HG03139 (cell line): Measurements from ENCODE around the gene CHCHD4.
A peak's percentile ranks its signal among the peaks of the same experiment; 100 is the strongest.

ENCODE experiments used
- ATAC-seq: cut with Tn5 transposase; IDR thresholded peaks from one replicate; pipeline ENCODE4 v1.9.1; 2021; ENCODE audit not compliant: unreplicated experiment

CHCHD4 gene

DNA sequence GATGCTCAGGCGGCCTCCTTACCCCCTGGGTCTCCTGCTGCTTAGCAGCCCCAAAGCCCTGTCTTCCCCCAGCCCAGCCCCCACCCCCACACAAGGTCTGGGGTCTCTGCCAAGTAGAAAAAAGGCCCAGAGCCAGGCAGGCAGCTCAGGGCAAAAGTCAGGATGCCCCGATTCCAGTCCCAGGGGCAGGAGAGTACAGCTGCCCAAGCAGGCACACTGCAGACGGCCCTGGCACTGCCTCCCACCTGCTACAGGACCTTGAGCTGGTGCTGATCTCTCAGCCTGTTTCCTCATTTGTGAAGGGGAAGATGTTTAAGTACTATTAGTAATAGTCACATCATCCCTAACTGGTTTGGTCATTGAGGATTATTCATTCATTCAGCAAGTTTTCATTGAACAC, 12.8 kb upstream of the CHCHD4 start:
- no peak for ATAC-seq

DNA sequence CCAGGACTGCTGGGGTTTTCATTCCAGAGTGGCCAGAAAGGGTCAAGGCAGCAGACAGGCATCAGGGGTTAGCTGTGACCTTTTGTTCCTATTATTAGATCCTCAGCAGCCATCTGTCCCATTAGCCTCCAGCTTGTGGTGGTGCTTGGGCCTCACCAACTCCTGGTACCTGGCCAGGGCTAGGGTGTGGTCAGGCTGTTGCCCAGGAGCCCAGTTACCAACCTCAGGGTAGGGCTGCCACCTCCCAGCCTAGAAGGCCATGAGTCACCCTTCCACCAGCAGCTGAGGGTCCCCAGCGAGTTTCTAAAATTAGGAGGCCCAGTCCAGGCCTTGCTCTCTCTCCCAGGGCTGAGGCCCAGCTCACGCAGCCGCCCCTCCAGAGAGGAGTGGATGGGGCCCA, 12.3 kb upstream of the CHCHD4 start:
- no peak for ATAC-seq

DNA sequence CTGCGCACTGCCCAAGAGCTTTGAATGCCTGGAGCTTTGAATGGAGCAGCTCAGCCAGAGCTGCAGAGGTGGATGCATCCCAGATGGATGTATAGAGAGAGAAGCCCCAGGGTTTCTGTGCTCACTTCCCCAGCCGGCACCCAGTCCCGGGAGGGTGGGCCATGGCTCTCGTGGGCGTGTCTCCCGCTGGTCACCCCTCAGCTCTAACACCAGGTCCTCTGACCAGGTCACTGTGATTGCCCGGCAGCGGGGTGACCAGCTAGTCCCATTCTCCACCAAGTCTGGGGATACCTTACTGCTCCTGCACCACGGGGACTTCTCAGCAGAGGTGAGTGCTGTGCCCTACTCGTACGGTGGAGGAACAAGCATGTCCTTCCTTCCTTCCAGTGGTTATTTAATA, 10.9 kb upstream of the CHCHD4 start:
- ATAC-seq = no peak

DNA sequence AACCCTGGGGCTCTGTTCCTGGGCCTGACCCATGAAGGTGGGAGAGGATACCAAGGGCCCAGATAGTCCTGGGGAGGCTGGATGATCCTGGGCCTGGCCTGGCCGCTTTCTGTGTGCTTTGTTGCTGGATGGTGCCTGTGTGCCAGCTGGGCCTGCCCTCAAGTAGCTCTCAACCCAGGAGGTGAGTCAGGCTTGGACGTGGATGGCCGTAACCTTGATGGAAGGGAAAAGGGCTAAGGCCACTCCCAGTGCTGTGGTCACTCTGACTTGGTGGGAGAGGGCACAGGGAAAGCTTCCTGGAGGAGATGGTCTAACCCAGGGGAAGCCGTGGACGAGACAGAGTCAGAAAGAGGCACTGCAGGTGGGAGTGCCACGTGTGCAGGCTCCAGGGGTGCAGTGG, 9.6 kb upstream of the CHCHD4 start:
- ATAC-seq = no peak

DNA sequence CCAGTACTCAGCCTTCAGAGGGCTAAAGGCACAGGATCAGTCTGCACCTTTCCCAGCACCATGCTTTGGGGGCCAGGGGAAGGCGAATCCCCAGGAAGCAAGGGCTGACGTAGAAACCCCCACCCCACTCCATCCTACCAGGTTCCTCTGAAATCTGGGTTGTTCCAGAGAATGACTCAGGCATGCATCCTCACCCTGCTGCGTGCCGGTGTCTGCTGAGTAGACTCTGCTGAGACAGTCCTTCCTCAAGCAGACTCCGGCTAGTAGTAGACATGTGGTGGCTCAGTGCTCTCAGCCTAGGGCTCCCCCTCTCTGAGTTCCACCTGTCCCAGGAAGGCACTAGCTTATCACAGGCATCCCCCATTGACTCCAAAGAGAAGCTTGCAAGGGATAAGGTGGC, 9.2 kb upstream of the CHCHD4 start:
- ATAC-seq = no peak

DNA sequence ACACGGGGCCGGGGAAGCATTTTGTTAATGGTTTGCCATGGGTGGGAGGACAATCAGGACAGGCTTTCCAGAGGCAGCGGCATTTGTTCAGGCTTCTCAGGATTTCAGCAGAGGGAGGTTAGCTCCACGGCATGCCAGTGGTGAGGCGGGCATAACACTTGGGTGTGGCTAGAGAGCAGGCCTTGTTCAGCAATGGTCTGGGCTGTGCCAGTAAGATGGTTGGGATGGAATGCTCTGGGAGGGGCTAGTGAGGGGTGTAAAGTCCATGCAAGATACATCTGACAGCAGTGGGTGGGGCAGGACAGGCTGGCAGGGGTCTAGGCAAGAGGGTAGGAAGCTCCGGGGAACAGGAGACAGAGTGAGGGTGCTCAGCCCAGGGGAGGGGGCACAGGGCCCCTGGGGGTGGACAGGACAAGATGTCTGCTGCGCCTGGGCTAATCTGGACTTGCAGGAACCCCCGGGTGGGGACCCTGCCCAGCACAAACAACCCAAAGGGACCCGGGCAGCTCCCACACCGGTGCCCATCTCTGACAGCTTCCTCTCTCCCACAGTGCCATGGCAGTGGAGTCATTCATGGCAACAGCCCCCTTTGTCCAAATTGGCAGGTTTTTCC, 8.6 kb upstream of the CHCHD4 start:
- no peak for ATAC-seq

DNA sequence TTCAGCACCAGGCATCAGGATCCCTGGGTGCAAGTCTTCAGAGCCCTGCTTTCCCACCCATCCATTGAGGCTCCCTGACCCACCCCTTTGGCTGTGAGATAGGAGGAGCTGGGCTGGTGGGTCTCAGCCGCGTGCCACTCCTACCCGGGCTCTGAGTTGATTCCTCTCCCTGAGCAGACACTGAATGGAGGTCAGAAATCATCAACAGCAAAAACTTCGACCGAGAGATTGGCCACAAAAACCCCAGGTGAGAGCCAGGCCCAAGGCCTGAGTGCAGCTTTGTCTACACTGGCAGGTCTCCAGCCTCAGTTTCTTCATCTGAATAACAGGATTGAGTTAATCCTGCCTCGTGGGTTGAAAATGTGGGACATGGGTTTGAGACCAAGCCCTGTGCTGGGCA, 8.0 kb upstream of the CHCHD4 start:
- no peak for ATAC-seq

DNA sequence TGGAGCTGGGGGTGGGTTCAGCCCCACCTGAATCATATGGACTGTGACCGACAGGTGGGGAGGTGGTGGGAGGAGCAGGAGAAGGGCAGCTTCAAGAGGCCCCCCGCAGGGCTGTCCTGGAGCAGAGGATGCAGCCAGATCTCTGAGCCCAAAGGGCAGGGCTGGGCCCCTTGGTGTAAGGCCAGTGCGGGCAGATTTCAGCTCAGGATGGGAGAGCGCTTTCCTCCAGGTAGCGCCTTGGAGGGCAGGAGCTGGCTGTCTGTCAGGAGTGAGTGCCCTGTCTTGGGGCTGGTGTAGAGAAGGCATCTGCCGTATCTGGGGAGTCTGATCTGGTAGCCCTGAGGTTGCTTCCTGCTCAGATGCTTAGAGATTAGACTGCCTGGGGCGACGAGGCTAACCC, 7.5 kb upstream of the CHCHD4 start:
- ATAC-seq = no peak

DNA sequence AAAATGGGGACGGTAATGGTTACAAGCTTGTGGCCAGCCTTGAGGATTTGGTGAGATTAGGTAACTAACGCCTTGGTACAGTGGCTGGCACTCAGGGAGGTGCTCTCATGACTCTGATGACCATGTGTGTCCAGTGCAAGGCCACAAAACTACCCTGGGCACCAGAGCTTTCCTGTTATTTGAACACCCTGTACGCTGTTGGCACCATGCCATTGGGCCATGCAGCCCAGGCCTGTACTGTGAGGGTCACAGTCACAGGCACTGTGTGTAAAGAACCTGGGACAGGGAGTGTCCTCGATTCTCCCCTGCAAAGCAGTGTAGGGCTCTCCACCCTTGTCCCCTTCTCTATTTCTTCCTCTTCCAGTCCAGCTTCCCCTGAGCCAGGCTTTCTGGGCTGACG, 6.5 kb upstream of the CHCHD4 start:
- no peak for ATAC-seq

DNA sequence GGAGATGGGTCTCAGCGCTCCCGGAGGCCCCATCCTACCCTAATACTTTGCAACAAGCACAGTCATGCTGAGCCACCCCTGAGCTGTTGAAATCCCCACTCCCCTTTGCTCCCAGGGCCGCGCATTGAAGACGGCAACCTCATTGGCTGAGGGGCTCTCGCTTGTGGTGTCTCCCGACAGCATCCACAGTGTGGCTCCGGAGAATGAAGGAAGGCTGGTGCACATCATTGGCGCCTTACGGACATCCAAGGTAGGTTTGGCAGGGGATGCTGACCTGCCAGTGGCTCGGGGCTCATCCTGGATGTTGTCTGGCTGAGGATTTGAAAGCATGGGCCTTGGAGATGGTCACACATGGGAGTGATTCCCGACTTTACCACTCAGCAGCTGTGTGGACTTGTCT, 6.0 kb upstream of the CHCHD4 start:
- no peak for ATAC-seq

DNA sequence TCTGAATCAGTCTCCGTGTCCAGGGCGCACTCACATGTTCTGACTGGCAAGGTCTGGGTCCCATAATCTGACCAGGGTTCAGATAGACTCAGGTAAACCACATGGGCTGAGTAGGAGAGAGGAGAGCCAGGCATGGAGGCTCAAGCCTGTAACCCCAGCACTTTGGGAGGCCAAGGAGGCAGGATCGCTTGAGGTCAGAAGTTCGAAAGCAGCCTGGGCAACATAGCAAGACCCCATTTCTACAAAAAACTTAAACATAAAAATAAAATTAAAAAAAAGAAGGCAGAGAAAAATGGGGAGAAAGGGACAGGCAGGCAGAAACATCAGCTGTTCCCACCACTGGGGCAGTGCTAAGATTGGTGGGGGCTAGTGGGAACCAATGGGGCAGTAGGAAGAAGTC, 5.6 kb upstream of the CHCHD4 start:
- ATAC-seq = no peak

DNA sequence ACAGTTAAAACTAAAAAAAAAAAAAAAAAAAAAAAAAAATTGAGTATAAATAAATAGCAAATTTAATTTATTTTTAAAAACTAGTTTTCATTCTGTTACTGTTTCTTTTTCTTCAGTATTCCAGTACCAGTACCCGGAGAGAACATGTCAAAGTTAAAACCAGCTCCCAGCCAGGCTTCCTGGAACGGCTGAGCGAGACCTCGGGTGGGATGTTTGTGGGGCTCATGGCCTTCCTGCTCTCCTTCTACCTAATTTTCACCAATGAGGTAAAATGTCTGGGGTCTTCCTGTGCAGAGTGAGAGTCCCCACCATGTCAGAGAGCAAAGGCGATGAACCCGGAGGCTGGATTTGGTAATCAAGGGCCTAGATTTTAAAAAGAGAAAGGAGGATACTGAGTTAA, 4.6 kb upstream of the CHCHD4 start:
- no peak for ATAC-seq

DNA sequence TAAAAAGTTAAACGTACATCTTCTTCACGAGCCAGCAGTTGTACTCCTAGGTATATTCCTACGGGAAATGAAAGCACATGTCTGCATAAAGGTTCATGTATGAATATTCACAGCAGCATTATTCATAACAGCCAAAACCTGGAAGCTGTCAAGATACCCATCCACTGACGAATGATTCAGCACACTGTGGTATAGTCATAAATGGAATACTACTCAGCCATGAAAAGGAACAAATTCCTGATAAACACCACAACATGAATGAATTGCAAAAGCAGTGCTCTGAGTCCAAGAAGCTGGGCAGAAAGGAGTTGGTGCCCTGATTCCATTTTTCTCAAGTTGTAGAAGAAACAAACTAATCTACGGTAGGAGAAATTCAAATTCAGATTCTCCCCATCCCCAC, 4.1 kb upstream of the CHCHD4 start:
- ATAC-seq = no peak

DNA sequence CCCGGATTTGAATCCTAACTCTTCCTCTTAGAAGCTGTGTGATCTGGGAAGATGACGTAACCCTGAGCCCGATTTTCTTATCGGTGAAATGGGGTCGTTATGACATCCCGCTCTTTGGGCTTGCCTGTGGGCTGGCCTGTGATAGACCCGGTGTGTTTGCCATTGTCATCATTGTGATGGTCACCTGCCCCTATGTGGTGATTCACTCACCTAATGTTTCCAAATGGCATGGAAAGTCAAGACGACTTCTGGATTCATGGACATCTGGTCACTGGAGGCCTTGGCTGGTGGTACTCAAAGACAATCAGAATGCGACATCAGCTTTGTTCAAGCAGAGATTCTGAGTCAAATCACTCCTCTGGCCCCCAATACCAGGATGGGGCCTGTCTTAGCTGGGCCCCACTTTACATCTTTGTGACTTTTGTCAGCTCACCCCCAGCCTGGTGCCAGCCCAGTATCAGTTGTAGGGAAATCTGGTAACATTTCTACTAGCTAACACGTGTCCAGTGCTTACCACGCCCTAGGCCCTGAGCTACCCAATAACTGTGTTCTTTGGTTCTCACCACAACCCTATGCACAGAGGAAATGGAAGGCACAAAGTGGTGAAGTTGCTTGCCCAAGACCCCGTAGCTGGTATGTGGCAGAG, 3.0 kb upstream of the CHCHD4 start:
- ATAC-seq = no peak

DNA sequence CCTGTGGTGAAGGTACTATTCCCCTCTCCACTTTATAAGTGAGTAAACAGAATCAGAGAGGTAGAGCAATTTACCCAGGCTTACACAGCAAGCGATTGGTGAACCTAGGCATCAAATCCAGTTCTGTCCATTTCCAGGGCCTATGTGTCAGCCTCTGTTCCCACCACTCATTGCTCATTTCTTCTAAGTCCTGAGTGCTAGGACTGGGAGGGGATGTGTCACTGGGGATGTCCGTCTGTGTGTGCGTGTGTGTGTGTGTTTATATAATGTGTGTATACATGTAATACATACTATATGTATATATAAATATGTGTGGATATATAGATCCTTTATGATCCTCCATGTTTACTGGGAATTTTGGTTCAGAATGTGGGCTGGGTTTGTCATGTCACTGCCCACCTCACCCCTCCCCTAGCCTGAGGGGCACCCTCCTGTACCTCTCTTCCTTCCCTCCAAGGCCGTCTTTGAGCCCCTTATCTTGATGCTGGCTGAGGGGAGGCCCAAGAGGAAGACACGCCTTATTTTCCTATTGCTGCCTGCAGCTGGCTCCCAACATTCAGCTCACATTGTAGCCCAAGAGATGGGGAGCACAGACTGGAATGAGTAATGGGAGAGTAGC, 2.3 kb upstream of the CHCHD4 start:
- no peak for ATAC-seq

DNA sequence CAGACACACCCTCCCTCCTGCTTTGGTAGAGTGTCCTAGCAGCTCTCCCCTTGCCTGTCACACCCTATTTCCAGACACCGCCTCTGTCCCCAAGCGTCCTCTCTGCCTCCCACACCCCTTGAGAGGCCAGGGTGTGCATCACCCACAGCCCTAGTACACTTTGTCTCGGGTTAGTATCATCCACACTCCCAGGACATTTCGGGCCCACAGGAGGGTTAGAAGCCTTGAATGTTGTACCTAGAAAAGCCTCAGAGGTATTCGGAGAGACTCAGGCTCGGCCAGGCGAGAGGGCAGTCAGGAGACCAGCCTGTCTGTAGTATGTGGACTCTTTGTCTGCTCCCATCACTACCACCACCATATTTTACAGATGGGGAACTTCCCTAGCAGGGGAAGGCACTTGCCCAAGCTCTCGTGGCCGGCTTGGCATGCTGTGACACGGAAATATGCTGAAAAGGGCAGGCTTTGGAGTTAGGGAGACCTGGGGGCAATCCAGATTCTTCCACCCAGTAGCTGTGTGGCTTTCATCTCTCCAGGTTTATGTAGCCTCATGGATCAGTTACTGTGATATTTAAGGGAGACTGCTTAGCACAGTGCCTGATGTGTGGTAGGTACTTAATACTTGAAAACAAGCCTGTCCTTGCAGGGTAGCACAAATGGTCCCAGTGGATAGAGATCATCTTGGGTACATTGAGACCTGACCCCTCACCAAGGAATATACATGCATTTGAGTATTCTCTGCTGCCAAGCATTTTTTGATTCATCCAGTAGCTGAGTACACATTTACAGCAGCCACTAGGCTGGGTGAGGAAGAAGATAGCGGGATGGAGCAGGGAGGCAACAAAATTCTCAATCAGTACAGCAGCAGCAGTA, 1.6 kb upstream of the CHCHD4 start:
- ATAC-seq = no peak

DNA sequence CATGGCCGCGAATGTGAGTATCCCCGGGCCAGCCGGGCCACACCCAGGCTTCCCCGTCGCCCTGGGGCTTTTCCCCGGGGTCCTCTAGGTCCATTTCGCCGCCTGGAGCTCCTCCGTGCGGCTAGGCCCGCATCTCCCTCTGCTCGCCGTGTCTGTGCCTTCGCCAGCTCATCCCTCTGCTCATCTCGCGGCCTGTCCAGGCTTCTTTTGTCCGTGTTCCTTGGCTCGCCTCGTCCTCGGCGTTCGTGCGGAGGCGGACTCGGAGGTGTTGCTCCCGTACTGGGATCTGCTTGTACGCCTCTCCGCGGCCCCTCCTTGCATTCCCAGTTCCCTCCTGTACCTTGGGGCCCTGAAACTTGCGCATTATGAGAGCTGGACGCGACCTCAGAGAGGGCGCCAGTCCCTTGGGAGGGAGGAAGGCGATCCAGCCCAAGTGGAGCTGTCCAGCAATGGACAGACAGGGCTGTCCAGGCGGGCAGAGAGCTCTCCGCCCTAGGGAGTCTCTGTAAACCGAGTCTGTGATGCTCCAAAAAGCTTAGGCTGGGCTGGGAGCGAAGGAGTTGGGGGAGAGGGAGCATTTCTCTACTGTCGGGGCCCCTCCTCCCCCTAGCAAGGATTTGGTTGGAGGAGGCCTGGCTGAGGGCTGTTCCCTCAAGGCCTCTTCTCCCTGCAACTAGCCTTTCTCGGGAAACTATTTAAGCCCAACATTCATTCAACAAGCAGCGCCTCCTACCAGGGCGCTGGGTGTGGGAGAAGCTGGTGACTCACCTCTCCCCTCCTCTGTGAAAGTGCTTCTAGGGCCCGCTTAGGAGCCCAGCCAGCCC, 735 bp upstream of the CHCHD4 start:
- ATAC-seq = no peak

DNA sequence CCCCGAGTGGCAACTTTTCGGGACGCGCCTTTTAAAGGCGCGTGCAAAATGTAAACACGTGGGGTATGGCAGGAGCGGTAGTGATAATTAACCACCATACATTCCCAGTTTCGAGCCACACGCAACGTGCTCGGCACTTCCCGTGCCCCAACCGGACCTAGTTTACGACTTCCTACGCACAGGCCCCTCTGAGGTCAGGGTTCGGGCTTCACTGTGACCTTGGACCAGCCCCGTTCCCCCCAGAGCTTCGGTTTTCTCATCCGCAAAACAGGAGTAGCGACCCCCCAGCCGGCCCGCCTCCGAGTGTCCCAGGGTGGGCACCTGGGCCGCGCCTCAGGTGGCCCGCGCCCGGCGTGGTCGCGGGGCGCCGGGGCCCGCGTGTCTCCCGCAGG, 451 bp downstream of the CHCHD4 start:
- peak; percentile 36 for ATAC-seq

DNA sequence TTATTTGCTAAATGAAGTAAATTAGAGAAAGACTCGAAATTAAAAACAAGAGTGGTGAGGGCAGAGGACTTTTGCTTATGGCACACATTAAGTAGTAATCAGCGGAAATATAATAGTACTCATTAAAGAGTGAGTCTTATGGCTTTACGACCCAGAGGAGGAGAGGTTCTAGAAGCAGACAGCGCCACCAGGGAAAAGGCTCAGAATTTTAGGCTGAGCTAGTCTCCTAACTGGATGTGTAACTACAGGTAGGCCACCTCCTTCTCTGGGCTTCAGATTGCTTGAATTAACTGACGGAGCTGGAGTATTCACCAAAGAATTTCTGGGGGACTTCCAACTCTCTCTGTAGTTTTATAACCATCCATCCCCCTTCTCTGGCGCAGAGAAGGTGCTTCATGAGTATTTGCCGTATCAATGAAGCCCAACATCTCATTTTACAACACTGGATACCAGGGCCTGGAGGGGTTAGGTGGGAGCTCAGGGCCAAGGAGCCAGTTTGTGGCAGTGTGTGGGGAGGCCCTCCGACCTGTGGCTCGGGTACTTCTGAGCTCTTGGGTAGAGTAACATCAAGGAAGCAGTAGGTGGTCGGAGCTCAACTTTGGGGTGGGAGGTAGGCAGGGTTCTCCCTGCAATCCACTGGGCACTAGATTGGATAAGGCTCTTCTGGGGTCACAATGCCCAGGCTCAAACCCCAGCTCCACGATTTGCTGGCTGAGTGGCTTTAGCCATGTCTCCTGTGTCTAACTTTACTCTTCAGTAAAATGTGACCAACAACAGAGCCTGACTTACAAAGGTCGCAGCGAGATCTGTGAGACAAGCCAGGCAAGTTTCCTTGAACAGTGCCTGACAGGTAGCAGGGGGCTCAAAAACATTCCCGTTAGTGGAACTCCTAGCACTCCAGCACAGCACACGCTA, 1.1 kb downstream of the CHCHD4 start:
- ATAC-seq = no peak

DNA sequence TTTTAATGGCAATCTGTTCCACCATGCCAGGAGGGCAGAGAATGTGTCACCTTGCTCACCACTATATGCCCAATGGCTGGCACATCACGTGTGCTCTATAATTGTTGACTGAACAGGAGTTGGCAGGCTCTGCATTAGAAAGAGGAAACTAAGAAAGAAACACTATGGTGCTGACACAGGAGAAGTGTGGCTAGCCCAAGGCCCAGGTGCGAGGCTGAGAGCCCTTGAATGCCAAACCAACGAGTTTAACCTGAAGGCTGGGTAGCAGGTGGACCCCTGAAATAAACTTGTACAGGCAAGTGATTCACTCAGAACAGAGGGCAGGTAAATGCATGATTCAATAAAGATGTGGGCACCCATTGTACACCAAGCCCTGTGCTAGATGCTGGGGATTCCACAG, 2.4 kb downstream of the CHCHD4 start:
- ATAC-seq = no peak
